ENCODE data around the gene SMURF1.

GRCh38 chr7:99129536-99129935 is 14.4 kb downstream of the SMURF1 start:
- TF ChIP-seq EZH2 (IDR thresholded peaks at IDR 0.05; ENCODE audit: insufficient read depth, poor library complexity, severe bottlenecking) (no peak), EZH2phosphoT487 (IDR thresholded peaks at IDR 0.05; ENCODE audit: insufficient read depth, low read depth) (no peak)

Measured in GM23248 (cell line).